Mammary epithelial cell (primary cell): ENCODE results near the gene ST3GAL3.

ENCODE experiments used
- CTCF ChIP-seq, 2 donors: IDR thresholded peaks in 1 of 2; conservative IDR thresholded peaks in 1 of 2; 2 replicates each; pipeline ENCODE4 v1.5.1; 2011 to 2012; ENCODE audit warnings: inconsistent platforms in 2 of 2, low read length in 2 of 2, mild to moderate bottlenecking in 2 of 2, control low read depth in 1 of 2, low read depth in 1 of 2; ENCODE audit not compliant: insufficient read depth in 1 of 2; ENCODE audit errors: extremely low read depth in 1 of 2
- EZH2 ChIP-seq: IDR thresholded peaks from 2 replicates; pipeline ENCODE4 v1.6.1; 2012; ENCODE audit warnings: low read length, inconsistent platforms, borderline replicate concordance

DNA sequence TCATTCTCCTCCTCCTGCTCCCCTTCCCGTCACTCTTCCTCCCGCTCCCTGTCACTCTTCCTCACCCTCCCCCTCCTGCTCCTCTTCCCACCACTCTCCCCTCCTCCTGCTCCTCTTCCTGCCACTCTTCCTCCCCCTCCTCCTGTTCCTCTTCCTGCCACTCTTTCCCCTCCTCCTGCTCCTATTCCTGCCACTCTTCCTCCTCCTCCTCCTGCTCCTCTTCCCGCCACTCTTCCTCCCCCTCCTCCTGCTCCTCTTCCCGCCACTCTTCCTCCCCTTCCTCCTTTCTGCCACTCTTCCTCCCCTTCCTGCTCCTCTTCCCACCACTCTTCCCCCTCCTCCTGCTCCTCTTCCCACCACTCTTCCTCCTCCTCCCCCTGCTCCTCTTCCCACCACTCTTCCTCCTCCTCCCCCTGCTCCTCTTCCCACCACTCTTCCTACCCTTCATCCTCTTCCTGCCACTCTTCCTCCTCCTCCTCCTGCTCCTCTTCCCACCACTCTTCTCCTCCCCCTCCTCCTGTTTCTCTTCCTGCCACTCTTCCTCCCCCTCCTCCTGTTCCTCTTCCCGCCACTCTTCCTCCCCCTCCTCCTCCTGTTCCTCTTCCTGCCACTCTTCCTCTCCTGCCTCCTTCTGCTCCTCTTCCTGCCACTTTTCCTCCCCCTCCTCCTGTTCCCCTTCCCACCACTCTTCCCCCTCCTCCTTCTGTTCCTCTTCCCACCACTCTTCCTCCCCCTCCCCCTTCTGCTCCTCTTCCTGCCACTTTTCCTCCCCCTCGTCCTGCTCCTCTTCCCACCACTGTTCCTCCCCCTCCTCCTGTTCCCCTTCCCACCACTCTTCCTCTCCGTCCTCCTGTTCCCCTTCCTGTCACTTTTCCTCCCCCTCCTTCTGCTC is 197.6 kb downstream of the ST3GAL3 start:
- no peak for TF ChIP-seq CTCF (conservative IDR thresholded peaks at IDR 0.05 in 1 of 2, IDR thresholded peaks at IDR 0.05 in 1 of 2; ENCODE audit: extremely low read depth in 1 of 2, insufficient read depth in 1 of 2, low read depth in 1 of 2, low read length in 2 of 2)
- no peak for TF ChIP-seq EZH2
